GM21529 (cell line): ENCODE data around the gene PTPRR.

Experiments
- ATAC-seq: cut with Tn5 transposase; IDR thresholded peaks from one replicate; pipeline ENCODE4 v1.9.1; 2021; ENCODE audit not compliant: unreplicated experiment

PTPRR gene

DNA sequence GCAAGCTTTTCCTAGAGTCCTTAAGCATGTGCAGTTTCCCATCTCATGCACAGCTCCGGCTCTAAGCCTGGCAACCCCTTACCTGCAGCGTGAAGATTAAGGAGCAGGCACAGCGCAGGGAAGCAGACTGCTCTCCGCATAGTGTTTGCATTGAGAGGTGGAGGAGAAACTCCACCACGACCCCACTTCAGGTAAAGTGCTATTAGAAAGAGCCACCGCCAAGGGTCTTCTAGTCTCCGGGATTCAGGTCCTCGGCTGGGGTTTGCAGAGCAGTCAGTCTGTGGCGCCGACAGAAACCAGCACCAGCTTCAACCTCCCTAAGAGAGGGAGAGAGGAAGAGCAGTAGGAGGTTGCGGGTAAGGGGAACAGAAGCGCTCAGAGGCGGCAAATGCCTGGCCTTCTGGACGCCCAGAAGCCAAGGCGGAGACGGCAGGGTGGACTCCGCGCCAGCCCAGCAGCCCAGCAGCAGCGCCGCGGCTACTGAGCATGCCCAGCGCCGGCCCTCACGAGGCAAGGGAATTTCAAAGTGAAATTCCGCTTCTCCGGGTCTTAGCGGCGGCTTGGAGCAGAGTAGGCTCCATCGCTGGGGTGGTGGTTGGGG lies at the start of gene PTPRR:
PTPRR (minus strand) TSS at position 488 of the 601 bp plus-strand sequence; CDS start at position 140, 348 bp downstream.
- ATAC-seq, result no peak

- no peak for ATAC-seq
These were observed 46.7 kb upstream of the PTPRR start for GRCh38 chr12:70966996-70967790.

- ATAC-seq, result no peak
These were observed 45.5 kb upstream of the PTPRR start for GRCh38 chr12:70966046-70966445.

DNA sequence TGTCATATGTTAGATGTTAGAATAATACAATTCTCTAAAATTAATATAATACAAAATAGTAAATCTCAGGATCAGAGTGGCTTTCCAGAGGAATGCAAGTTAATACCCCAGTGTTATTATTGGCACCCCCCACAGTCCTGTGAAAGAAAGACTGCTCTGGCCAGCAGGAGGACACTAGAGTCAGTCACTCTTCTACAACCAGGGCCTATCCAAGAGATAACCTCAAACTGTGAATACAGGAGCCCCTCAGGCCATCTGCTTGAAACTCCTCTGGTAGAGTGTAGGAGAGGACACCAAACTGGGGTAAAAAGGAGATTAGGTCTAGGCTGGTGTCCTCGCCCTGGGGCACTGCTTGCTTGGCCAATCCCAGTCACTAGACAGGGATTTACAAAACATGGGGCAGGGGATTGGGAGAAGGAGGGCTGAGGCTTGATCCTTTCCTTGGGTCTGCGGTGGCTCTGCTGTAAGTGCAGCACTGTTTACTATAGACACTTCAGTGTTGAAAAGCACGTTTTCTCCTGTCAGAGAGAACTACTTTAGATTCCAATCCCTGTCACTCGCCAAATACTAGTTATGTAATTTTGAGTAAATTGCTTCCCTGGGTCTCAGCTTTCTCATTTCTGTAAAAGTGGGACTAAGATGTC lies 44.5 kb upstream of the PTPRR start:
- ATAC-seq, result no peak

GRCh38 chr12:70963081-70963660 lies 42.6 kb upstream of the PTPRR start:
- no peak for ATAC-seq

GRCh38 chr12:70962226-70962794 lies 41.8 kb upstream of the PTPRR start:
- no peak for ATAC-seq

DNA sequence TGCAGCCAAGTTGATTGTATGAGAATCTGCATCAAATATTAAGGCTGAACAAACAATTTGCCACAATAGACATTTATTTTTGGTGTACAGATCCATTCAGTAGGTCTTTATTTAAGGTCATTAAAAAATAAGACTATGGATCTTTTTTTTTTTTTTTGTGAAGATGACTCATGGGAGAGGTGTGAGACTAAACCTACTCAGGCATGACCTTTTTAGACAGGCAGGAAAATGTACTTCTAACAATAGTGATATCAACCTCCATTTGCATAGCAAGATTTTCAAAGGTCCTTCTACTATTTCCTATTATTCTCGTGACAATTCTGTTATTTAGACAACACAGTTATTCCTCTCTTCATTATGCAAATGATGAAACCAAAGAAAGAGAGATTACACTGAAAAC lies 39.9 kb upstream of the PTPRR start:
- no peak for ATAC-seq

- no peak for ATAC-seq
These were observed 34.9 kb upstream of the PTPRR start for GRCh38 chr12:70955415-70955814.

DNA sequence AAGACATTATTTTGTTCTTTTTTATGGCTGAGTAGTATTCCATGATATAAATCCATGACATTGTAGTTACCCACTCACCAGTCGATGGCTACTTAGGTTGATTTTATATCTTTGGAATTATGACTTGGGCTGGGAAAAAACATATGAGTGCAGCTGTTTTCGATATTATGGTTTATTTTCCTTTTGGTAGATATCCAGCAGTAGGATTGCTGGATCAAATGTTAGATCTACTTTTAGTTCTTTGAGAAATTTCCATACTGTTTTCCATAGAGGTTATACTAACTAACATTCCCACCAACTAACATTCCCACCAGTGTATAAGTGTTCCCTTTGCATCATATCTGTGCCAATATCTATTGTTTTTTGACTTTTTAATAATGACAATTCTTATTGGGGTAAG lies 29.9 kb upstream of the PTPRR start:
- ATAC-seq, result no peak

- ATAC-seq, result no peak
These were observed 28.4 kb upstream of the PTPRR start for GRCh38 chr12:70948976-70949336.

DNA sequence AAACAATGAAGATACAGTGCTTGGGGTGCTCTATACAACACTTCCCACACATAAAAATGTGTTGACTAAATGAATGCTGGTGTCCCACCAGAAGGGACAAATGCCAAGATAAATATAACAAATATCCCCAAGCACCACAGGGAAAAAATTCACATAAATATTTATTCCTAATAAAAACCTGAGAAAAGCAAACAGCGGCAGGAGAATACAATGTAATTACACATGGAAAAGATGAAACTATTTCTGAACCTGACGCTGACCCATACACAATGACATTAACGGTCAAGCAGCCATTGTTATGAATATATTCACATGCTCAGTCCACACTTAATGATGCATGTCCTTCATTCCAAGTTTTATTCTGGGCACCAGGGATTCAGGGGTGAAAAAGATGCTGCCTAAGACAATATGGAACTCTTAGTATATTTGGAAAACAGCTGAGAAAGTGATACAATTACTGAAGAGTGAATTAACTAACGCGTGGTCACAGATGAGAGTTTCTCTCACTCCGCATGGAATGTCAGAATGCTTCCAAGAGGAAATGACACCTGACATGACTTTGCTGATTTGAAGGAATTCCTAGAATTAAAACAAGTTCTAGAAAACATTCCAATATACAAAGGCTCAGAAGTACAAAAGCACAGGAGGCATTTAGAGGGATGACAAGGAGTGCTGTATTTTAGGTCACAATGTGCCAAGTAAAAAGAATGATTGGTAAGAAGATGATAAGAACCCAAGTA lies 27.9 kb upstream of the PTPRR start:
- ATAC-seq, result no peak

DNA sequence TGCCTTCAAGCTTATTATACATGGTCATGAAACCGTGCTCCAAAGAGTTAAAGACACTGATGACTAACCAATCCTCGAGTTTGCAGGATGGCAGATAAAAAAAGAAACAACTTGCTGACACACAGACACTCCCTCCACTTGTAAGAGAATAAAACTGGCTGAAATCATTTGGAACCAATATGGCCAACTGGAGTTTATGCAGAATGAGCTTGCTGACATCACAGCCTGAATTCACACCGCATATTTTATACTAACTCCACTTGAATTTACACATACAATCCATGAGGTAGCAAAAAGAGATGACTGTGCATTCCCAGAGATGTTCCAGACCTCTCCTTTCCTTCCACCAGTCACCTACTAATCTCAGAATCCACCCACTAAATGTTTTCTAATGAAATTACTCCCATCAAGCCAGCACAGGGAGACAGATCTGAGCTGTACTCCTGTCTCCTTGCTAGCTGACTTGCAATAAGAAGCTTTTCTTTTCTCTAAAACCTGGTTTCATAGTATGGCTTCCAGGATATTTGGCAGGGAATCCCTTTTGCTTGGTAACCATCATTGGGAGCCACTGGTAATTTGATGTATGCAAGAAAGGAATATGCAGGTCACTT lies 15.8 kb upstream of the PTPRR start:
- ATAC-seq, result no peak

- ATAC-seq, result no peak
These were observed 12.6 kb upstream of the PTPRR start for GRCh38 chr12:70933133-70933532.

DNA sequence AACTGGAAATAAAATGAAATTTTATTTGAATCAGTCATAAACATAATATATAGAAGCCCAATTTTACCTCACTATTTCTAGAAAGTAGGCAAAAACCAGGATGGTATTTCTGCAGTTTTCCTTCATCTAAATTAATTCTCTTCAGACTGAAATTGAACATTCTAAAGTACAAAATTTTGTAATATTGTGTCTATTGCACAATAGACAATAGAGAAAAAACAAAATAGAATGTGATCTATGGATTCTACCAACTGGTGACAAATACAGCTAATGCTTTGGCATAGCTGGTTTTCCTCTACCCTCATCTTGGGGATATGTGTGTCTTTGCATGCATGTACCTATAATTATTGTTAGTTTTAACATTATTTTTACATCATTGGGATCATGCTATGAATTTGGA lies 8.5 kb upstream of the PTPRR start:
- no peak for ATAC-seq

DNA sequence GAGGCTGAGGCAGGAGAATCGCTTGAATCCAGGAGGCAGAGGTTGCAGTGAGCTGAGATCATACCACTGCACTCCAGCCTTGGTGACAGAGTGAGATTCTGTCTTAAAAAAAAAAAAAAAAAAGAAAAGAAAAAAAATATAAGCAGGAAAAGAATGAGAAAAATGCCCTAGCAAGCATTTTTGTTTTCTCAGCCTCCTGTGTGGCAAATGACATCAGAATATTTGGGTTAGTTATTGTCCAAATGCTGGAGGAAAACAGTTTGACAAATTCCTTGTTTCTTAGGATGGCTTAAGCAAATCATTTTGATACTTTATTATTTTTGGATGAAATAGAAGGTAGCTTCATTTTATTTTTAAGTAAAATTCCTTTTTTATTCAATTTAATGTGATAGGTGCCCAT lies 7.5 kb upstream of the PTPRR start:
- no peak for ATAC-seq

DNA sequence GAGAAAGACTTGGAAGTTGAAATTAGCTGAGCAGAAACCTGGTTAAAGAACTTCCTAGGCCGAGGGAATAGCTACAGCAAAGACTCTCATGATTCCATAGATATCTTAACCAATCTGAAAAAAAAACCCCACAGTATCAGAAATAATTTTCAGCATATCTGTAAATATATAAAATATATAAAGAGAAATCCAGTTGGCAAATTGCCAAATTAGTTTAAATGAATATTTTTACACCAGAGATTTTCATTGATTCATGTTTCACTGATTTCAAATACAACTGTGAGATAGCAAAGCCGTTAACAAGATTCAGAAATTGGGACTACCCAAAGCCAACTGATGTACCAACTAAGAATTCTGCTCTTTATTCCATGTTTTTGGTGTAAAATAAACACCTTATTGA lies 6.8 kb upstream of the PTPRR start:
- ATAC-seq, result no peak

DNA sequence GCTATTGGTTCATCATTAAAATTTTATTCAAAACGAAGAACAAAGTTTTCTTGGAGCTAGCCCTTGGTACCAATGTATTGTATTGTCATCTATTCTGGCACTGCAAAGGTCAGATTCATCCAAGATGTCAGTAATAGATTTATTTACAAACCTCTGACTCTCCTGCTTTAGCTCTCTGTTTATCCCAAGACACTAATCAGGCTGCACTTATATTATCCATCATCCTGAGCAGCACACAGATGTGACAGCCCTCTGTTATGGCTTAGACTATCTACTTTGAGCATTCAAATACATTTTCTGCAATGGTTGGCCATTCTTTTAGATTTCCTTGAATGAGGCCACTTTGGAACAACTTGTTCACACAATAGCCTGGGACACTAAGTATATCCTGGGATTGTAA lies 5.0 kb upstream of the PTPRR start:
- ATAC-seq, result no peak

DNA sequence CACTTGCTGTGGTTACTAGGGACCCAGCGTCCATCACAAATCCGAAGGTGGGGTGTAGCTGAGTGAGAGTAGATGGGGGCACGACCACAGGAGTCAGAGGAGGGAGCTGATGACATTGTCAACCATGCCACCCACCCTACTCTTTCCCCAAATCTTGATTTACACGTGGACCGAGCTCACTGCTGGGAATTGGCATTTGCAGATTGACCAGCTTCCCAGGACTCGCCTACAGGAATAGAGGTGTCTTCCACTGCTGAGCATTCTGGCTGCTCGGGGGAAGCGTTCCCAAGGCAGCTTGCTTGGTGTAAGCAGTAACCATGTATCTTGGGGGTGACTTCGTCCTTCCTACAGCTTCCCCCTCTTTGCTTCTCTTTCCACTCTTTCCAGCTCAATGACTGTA lies 353 bp upstream of the PTPRR start:
- ATAC-seq, result no peak

DNA sequence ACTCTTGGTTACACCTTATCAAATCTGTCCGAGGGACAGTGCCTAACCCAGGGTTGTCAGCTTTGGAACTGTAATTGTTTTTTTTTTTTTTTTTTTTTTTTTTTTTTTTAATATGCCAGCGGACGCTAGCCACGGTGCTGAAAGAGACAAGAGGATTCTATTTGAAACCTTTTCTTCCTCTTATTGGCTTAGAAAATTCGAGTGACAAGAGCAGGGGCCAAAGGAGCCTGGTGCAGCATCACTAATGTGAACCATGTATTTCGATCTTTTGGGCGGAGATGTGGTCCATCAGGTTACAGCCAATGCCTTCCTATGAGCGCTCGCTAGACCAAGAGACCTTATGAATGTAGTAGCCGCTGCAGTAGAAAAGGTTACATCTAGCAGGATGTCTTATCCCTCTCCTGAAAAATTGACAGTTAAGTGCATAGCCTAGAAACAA lies 922 bp downstream of the PTPRR start:
- ATAC-seq, result no peak

DNA sequence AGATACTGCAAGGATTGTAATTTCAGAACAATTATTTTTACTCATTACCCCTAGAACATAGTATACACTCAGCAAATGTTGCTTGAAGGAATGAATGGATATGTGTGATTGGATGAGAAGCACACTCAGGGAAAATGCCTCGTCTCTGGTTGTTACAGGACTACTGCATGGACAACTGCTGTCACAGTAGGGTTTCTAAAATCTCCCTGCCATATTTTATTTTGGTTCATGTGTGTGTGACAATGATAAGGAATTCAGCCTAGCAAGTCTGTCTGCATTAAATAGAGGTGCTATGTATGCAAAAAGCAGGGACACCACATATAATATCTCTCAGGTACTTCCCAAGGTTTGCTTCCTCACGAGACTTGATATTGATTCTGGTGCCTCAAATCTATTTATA lies 1.4 kb downstream of the PTPRR start:
- no peak for ATAC-seq
